Muscle layer of colon (tissue), 2 donors: ENCODE data around the gene CD14.
"Not testable (repeated sequence)": the region's sequence is repeated elsewhere in the genome, so short reads cannot be mapped to it uniquely, and the experiment has no call there.

Source experiments
- H3K27ac ChIP-seq: one replicate; pipeline ENCODE4 v1.7.0; 2013; ENCODE audit warnings: low read depth, mild to moderate bottlenecking, low read length, moderate library complexity
- H3K27me3 ChIP-seq, 2 donors: one replicate each; pipeline ENCODE4 v1.7.0; 2013; ENCODE audit warnings: low read length in 2 of 2, mild to moderate bottlenecking in 2 of 2; ENCODE audit not compliant: insufficient read depth in 2 of 2, control insufficient read depth in 1 of 2
- H3K36me3 ChIP-seq: one replicate; pipeline ENCODE4 v1.7.0; 2013; ENCODE audit warnings: mild to moderate bottlenecking, low read length; ENCODE audit not compliant: insufficient read depth
- H3K4me1 ChIP-seq: one replicate; pipeline ENCODE4 v1.7.0; 2013; ENCODE audit warnings: mild to moderate bottlenecking, low read length; ENCODE audit not compliant: insufficient read depth
- H3K4me3 ChIP-seq, 2 donors: one replicate each; pipeline ENCODE4 v1.7.0; 2013; ENCODE audit warnings: low read length in 2 of 2, low read depth in 1 of 2, mild to moderate bottlenecking in 1 of 2, moderate library complexity in 1 of 2
- H3K9ac ChIP-seq: one replicate; pipeline ENCODE4 v1.7.0; 2013; ENCODE audit warnings: low read length
- H3K9me3 ChIP-seq: one replicate; pipeline ENCODE4 v1.7.0; 2013; ENCODE audit warnings: mild to moderate bottlenecking, low read length
- donor health status: abdominal sarcoma.
- donor health status: Adenocarcinoma of cecum.

The CD14 gene

DNA sequence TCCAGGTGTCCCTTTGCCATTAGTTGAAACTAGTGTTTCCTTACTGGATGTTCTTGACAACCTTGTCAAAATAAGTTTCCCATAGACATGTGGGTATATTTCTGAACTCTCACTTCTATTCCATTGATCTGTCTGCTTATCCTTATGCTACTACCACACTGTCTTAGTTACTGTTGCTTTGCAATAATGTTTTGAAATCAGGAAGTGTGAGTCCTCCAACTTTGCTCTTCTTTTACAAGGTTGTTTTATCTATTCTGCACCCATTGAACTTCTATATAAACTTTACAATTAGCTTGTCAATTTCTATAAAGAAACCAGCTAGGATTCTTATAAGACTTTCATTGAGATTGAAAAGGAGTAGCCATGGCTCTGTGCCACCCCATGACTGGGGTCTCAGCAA lies 24.3 kb downstream of the CD14 start:
- H3K27me3 ChIP-seq, result no peaks in the 10 kb centered on the region
- no peaks in the 10 kb centered on the region for H3K4me1 ChIP-seq
- no peak overlapping the region for H3K4me3 ChIP-seq
- no peaks in the 10 kb centered on the region for H3K9me3 ChIP-seq
- no peaks in the 10 kb centered on the region for H3K36me3 ChIP-seq
- H3K9ac ChIP-seq, result no peak overlapping the region
- no peak overlapping the region for H3K27ac ChIP-seq

DNA sequence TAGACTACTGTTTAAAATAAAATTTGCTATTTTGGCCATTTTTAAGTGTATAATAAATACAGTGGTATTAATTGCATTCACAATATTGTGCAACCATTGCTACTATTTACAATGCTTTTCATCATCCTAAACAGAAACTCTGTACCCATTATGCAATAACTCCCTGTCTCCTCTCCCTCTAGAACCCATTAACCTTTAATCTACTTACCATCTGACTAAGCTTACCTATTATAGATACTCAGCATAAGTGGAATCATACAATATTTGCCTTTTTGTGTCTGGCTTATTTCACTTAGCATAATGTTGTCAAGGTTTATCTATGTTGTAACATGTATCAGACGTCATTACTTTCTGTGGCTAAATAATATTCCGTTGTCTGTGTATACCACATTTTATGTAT lies 25.9 kb downstream of the CD14 start:
- H3K27me3 ChIP-seq, result no peaks in the 10 kb centered on the region
- H3K4me3 ChIP-seq, result no peak overlapping the region
- H3K27ac ChIP-seq, result no peak overlapping the region
- H3K36me3 ChIP-seq, result no peaks in the 10 kb centered on the region
- H3K9ac ChIP-seq, result no peak overlapping the region
- H3K9me3 ChIP-seq, result no peaks in the 10 kb centered on the region
- H3K4me1 ChIP-seq, result no peaks in the 10 kb centered on the region

DNA sequence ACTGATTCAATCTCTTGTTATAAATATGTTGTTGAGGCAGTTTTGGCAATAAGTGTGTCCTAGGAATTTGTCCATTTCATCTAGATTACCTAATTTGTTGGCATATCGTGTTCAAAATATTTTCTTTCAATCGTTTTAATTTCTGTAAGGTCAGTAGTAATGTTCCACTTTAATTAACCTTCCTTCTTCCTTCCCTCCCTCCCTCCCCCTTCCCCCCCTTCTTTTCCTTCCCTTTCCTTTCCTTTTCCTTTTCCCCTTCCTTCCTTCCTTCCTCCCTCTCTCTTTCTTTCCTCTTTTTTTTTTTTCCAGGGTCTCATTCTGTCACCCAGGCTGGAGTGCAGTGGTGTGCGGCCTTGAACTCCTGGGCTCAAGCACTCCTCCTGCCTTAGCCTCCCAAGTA lies 27.1 kb downstream of the CD14 start:
- Histone ChIP-seq H3K9ac (no peak overlapping the region), H3K4me3 (no peak overlapping the region), H3K27me3 (no peaks in the 10 kb centered on the region), H3K27ac (no peak overlapping the region), H3K4me1 (no peaks in the 10 kb centered on the region), H3K9me3 (no peaks in the 10 kb centered on the region), H3K36me3 (no peaks in the 10 kb centered on the region)

DNA sequence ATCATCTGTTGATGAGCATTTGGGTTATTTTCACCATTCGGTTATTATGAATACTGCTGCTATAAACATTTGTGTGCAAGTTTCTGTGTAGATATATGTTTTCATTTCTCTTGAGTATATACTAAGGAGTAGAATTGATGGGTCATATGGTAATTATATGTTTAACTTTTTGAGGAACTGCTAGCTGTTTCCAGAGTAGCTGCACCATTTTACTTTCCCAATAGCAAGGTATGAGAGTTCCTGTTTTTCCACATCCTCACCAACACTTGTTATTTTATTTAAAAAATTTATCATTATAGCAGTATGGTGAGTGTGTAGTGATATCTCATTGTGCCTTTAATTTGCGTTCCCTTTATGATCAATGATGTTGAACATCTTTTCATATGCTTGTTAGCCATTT lies 29.2 kb downstream of the CD14 start:
- Histone ChIP-seq H3K9me3 (no peaks in the 10 kb centered on the region), H3K4me3 (no peak overlapping the region), H3K4me1 (no peaks in the 10 kb centered on the region), H3K27ac (no peak overlapping the region), H3K27me3 (no peaks in the 10 kb centered on the region), H3K9ac (no peak overlapping the region), H3K36me3 (no peaks in the 10 kb centered on the region)

DNA sequence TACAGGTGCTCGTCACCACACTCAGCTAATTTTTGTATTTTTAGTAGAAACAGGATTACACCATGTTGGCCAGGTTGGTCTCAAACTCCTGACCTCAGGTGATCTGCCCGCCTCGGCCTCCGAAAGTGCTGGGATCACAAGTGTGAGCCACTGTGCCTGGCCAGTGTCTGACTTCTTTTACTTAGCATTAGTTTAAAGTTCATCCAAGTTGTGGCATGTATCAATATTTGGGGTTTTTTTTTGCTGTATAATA lies 29.6 kb downstream of the CD14 start:
- not testable (repeated sequence) for H3K36me3 ChIP-seq, H3K9me3 ChIP-seq, H3K27ac ChIP-seq, H3K9ac ChIP-seq, H3K4me3 ChIP-seq, H3K27me3 ChIP-seq, H3K4me1 ChIP-seq

DNA sequence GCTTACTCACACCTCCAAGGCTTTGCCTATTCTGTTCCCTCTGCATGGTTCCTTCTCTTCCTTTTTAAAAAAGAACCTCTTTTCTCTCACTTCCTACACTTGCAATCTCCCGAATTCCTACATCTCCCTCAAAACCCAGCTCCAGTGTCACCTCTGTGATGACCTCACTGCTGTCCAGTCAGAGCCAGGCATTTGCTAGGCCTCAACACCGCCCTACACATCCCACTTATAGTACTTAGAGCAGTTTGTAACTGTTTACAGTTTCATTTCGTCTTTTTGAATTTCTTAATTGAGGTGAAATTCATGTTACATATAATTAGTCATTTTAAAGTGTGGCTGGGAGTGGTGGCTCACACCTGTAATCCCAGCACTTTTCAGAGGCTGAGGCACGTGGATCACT lies 30.8 kb downstream of the CD14 start:
- no peak overlapping the region for H3K27ac ChIP-seq
- H3K9ac ChIP-seq, result no peak overlapping the region
- H3K36me3 ChIP-seq, result no peaks in the 10 kb centered on the region

DNA sequence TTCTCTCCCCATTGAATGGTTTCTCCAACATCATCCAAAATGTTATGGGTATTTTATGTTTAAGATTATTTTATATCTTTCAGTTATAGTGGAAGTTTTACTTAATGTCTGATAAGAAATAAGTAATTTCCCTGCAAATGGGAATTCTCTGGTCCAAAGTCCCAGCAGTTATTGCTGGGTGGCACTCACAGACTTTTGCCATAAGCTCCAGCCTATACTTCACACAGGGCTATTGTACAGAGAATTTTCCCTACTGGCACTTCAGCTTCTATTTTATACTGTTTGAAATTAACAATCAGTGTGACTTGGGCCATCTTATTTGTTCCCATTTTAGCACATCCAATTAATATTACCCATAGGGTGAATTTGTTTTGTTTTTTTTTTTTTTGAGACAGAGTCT lies 32.9 kb downstream of the CD14 start:
- H3K4me1 ChIP-seq, result no peaks in the 10 kb centered on the region
- H3K4me3 ChIP-seq, result no peak overlapping the region
- H3K9ac ChIP-seq, result no peak overlapping the region
- no peak overlapping the region for H3K27ac ChIP-seq
- no peaks in the 10 kb centered on the region for H3K9me3 ChIP-seq
- no peaks in the 10 kb centered on the region for H3K27me3 ChIP-seq
- no peaks in the 10 kb centered on the region for H3K36me3 ChIP-seq

More for the DNA sequence above, 30.8 kb downstream of the CD14 start:
- Histone ChIP-seq H3K9me3 (no peaks in the 10 kb centered on the region), H3K4me3 (no peak overlapping the region), H3K27me3 (no peaks in the 10 kb centered on the region), H3K4me1 (no peaks in the 10 kb centered on the region)

DNA sequence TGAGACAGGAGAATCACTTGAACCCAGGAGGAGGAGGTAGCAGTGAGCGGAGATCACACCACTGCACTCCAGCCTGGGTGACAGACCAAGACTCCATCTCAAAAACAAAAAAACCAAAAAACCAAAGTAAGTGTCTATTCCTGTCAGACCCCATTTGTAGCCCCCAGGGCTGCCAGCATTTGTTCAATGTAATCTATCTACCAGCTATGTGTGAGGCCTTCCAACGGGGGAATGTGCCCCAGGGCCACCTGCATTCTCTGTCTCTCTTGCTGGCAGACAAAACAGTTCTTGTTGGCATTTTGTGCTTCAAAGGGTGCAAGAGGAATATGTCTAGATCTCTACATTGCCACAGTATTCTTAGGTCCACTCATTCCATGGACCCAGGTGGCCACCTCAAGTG lies 34.1 kb downstream of the CD14 start:
- H3K27ac ChIP-seq, result no peak overlapping the region
- no peaks in the 10 kb centered on the region for H3K9me3 ChIP-seq

DNA sequence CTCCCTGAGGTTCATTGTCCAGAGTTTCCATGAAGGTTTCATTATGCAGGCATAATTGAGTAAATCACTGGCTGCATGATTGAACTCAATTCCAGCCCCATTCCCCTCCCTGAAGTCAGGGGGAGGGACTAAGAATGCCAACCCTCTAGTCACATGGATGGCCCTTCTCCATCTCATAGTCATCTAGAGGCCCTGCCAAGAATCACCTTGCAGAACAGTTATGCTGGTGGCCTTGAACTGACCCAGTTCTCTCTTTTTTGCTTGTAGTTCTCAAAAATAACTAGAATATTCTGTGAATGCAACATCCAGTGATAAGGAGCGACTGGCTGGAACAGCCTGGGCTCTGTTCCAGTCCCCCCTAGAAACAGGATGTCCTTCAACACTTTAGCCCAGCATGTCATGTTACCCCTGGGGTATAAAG lies 36.6 kb downstream of the CD14 start:
- no peaks in the 10 kb centered on the region for H3K4me1 ChIP-seq
- no peak overlapping the region for H3K9ac ChIP-seq
- no peaks in the 10 kb centered on the region for H3K36me3 ChIP-seq
- H3K9me3 ChIP-seq, result no peaks in the 10 kb centered on the region
- H3K4me3 ChIP-seq, result no peak overlapping the region
- H3K27ac ChIP-seq, result no peak overlapping the region
- no peaks in the 10 kb centered on the region for H3K27me3 ChIP-seq

More for the DNA sequence above, 34.1 kb downstream of the CD14 start:
- H3K27me3 ChIP-seq, result no peaks in the 10 kb centered on the region
- H3K4me3 ChIP-seq, result no peak overlapping the region
- no peaks in the 10 kb centered on the region for H3K36me3 ChIP-seq
- H3K4me1 ChIP-seq, result no peaks in the 10 kb centered on the region
- no peak overlapping the region for H3K9ac ChIP-seq

DNA sequence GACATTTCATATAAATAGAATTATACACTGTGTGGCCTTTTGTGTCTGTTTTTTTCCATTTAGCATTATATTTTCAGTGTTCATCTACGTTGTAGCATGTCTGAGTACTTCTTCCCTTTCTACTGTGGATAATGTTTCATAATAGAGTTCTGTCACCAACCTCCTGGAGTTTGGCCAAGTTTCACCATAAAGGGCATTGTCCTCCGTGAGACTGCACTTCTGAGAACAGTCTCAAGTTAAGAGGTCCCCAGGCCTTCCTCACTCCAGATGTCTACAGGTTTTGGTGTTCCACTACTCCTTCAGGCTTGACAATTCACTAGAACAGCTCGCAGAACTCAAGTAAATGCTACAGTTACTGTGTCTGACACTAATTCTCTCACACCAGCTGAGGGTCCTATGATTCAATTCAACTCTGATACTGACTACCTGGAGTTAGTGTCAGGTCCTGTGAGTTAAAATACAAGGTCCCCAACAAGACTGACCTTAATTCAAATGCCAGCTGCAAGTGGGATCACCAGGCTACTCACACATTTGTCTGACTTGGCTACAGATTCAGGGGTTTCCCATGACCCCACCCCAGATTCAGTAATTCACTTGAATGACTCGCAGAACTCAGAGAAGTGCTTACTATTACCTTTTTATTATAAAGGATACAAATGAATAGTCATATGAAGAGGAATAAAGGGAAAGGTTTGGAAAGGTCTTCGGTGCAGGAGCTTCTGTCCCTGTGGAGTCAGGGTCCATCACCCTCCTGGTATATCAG lies 37.3 kb downstream of the CD14 start:
- Histone ChIP-seq H3K9me3 (no peaks in the 10 kb centered on the region), H3K27me3 (no peaks in the 10 kb centered on the region), H3K36me3 (no peaks in the 10 kb centered on the region), H3K4me3 (no peak overlapping the region), H3K27ac (no peak overlapping the region), H3K4me1 (no peaks in the 10 kb centered on the region), H3K9ac (no peak overlapping the region)

DNA sequence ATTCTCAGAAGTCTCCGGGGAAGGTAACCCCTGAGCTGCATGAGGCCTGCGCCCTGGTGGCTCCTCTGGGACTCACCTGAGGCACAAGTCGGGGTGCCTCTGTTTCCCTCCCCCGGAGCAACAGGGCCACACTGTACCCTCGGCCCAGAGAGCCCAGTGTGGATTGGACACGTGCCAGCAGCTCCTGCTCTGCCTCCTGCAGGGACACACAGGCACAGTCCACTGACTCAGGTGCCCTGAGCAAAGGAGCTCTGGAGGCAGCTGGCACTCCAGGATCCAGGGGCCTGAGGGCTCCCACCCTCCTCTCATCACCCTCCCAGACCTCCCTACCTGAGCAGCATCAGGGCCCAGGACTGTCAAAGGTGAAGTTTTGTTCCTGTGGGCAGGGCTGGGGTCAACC lies 38.8 kb downstream of the CD14 start:
- H3K9ac ChIP-seq, result no peak overlapping the region
- H3K36me3 ChIP-seq, result no peaks in the 10 kb centered on the region
- no peaks in the 10 kb centered on the region for H3K9me3 ChIP-seq
- no peaks in the 10 kb centered on the region for H3K27me3 ChIP-seq
- H3K27ac ChIP-seq, result no peak overlapping the region
- H3K4me1 ChIP-seq, result no peaks in the 10 kb centered on the region
- H3K4me3 ChIP-seq, result no peak overlapping the region

DNA sequence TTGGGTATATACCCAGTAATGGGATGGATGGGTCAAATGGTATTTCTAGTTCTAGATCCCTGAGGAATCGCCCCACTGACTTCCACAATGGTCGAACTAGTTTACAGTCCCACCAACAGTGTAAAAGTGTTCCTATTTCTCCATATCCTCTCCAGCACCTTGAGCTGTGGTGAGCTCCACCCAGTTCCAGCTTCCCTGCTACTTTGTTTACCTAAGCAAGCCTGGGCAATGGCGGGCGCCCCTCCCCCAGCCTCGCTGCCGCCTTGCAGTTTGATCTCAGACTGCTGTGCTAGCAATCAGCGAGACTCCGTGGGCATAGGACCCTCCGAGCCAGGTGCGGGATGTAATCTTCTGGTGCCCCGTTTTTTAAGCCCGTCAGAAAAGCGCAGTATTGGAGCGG lies 39.9 kb downstream of the CD14 start:
- H3K27me3 ChIP-seq, H3K27ac ChIP-seq, H3K9ac ChIP-seq, H3K4me3 ChIP-seq, H3K4me1 ChIP-seq, H3K9me3 ChIP-seq, H3K36me3 ChIP-seq: not testable (repeated sequence)
